GM12873 (cell line): ENCODE measurements around the gene CXCL13.

Source experiments
- CTCF ChIP-seq: IDR thresholded peaks from 2 replicates; pipeline ENCODE4 v1.5.1; 2012; ENCODE audit warnings: low read depth, mild to moderate bottlenecking, moderate library complexity, low read length, control low read depth; ENCODE audit not compliant: insufficient read depth; ENCODE audit errors: missing control alignments

CXCL13 gene

GRCh38 chr4:77579406-77580076 is 26.1 kb upstream of the CXCL13 start:
- TF ChIP-seq CTCF: no peak

GRCh38 chr4:77581724-77582123 is 23.9 kb upstream of the CXCL13 start:
- TF ChIP-seq CTCF: no peak

- no peak for TF ChIP-seq CTCF
Observed at GRCh38 chr4:77582156-77582555, 23.5 kb upstream of the CXCL13 start.

- no peak for TF ChIP-seq CTCF
Observed at GRCh38 chr4:77582711-77583110, 22.9 kb upstream of the CXCL13 start.

- no peak for TF ChIP-seq CTCF
Observed at GRCh38 chr4:77586951-77587383, 18.7 kb upstream of the CXCL13 start.

- no peak for TF ChIP-seq CTCF
Observed at GRCh38 chr4:77590482-77590881, 15.1 kb upstream of the CXCL13 start.

- no peak for TF ChIP-seq CTCF
Observed at GRCh38 chr4:77591532-77591931, 14.1 kb upstream of the CXCL13 start.
